Activated CD8-positive, alpha-beta memory T cell treated with anti-CD3 and anti-CD28 coated beads for 4 hours (primary cell): ENCODE data around the gene TIE1.

Experiments
- DNase-seq, 2 donors: peaks; one replicate each; pipeline ENCODE4 v3.0.0-alpha.2; 2020; ENCODE audit warnings: low read depth in 2 of 2

TIE1 gene

DNA sequence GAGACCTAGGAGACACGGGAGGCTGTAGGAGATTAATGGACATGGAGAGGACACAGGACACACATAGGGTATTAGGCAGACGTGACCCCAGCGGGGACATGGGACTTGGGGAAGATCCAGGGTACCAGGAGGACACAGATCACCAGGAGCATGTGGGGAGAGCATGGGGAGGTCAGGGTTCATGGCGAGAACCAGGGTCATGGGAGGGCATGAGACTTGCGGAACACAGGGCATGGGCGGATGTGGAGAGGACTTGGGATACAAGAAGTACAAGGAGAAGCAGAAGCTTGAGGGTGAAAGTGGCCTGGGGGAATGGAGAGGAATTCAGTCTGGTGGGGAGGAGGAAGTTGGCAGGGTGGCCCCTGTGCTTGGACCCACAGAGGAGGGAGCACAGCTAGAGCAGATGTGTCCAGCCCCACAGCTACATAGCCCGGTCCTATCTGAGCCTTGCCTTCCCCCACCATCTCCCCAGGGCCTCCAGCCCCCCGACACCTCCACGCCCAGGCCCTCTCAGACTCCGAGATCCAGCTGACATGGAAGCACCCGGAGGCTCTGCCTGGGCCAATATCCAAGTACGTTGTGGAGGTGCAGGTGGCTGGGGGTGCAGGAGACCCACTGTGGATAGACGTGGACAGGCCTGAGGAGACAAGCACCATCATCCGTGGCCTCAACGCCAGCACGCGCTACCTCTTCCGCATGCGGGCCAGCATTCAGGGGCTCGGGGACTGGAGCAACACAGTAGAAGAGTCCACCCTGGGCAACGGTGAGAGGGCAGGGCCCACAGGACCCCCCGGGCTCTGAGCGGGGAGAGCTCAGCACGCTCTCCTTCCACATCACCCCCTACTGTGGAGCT lies 12.1 kb downstream of the TIE1 start:
- DNase-seq = no peak

DNA sequence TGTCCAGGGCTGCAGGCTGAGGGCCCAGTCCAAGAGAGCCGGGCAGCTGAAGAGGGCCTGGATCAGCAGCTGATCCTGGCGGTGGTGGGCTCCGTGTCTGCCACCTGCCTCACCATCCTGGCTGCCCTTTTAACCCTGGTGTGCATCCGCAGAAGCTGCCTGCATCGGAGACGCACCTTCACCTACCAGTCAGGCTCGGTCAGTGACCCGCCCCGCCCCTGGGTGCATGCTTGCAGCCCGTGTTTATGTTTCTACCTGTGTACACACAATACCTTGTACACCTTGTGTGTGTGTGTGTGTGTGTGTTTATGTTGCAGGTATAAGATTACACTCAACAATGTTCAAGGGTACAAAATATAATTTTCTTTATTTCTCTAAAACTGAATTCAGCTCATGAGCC lies 13.0 kb downstream of the TIE1 start:
- no peak for DNase-seq

DNA sequence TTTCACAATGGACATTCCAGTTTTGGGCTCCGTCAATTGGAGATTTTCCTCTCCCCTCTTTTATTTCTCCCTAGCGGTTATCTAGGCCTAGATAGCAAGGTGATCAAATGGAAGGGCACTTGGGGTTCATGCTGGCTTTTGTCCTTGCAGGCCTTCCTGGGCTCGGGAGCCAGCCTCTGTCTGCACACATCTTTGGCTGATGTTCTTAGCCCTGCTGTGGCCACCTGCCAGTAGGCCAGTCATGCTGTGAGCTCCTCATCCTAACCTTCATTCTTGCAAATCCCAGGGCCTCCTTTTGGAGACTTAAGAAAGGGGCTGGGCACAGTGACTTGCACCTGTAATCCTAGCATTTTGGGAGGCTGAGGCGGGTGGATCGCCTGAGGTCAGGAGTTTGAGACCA lies 13.5 kb downstream of the TIE1 start:
- no peak for DNase-seq

DNA sequence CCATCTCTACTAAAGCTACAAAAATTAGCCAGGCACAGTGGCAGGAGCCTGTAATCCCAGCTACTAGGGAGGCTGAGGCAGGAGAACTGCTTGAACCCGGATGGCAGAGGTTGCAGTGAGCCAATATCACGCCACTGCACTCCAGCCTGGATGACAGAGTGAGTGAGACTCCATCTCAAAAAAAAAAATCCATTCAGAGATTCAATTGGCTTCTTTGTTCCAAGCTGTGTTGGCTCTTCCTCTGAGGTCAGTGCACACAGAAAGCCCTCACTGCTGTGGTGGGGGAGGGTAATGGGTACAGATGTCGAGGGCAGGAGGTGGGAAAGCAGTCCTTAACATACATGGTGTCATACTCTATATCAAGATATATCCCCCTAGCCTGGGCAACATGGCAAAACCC lies 14.7 kb downstream of the TIE1 start:
- DNase-seq = no peak

DNA sequence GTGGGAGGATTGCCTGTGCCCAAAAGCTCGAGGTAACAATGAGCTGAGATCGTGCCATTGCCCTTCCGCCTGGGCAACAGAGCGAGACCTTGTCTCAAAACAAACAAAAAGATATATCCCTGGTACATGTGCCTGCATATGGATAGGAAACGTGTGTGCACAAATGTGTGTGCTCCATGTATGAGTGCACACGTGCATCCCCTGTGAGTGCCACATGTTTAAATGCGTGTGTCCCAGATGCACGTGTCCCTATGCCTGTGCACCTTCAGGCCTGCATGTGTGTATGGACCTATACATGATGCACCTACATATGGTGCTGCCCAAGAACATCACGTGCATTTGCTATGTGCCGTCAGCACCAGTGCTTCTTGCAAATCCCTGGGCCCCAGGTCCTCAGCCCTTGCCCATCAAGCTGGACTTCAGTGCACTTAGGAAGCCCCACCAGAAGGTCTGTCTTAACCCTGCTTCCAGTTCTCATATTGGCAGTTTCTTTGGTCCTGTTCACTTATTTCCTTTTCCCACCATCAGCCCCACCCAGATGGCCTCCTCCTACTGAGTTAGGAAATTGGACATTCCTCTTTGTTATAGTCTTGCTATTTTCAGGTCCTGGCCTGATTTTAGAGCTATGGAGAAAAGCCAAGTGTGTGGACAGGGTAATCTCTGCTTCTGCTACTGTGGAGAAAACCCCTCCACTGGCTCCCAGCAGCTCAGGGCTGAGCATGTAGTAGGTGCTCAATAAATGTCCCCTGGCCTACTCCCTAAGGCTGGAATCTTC lies 15.4 kb downstream of the TIE1 start:
- no peak for DNase-seq

DNA sequence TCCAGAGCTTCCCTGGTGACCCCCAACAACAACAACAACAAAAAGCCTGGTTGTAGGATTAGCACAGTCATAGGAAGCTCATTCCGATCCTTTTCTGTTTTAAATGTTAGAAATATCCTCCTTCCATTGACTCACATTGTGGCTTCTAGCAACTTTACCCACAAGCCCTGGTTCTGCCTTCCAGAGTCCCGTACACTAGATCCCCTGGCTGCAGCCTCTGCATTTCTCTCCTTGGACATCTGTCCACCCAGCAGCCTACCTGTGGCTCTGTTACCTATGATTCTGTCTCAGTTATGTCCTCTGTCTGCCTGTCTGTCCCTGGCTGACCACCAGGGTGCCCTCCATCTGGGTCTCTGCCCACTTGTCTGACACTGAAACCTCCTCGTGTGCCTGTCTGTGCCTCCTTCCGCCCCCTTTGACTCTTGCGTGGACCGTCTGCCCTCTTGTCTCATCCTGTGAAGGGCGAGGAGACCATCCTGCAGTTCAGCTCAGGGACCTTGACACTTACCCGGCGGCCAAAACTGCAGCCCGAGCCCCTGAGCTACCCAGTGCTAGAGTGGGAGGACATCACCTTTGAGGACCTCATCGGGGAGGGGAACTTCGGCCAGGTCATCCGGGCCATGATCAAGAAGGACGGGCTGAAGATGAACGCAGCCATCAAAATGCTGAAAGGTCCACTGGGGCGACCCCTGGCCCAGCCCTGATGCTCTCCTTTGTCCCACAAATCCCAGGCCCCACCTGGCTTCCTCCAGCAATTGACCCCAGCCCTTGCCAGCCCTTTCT lies 16.1 kb downstream of the TIE1 start:
- no peak for DNase-seq

DNA sequence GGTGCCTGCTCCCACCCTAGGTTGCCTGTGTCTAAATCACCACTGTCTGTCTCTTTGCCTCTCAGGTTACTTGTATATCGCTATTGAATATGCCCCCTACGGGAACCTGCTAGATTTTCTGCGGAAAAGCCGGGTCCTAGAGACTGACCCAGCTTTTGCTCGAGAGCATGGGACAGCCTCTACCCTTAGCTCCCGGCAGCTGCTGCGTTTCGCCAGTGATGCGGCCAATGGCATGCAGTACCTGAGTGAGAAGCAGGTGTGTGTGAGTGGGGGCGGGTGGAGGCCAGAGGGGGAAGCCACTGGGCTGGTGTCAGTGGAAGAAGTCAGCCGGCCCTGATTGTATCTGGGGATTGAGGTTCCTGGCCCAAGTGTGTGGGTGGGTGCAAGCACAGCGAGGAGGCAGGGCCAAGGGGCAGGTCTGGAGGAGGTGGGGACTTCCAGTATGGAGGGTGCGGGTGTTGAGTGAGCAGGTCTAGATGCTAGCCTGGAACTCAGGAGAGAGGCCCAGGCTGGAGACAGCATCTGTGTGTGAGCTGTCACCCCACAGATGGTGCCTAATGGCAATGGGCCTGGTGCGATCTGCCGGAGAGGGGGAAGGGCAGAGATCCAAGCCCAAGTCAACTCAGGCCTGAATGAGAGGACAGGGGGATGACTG lies 17.2 kb downstream of the TIE1 start:
- DNase-seq = no peak

DNA sequence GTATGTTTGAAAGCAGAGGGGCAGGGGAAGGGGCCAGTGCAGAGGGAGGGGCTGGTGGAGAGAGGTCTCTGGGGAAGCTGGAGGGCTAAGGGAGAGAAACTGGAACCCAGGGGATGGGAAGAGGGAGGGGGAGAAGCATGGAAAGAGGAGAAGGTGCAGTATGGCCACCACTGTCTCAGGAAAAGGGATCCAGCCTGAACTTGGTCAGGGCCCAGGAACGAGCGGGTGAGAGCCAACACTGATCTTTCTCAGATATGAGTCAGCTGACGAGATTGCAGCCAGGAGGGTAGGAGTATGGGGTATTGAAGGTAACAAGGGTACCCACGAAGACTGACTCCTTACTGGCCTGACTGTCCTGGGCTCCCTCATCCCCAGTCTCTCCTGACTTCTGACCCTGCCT lies 18.0 kb downstream of the TIE1 start:
- DNase-seq = no peak

DNA sequence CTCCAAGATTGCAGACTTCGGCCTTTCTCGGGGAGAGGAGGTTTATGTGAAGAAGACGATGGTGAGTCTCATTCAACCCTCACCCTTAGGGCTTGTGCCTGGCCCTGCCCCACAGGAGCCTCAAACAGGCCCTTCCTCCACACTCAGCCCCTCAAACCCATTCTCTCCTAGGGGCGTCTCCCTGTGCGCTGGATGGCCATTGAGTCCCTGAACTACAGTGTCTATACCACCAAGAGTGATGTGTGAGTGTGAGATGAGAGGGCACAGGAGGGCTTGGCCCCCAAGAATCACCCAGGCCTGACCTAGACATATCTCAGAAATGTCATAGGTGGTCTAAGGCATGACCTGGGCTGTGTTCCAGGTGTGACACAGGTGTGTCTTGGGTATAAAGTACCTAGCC lies 18.5 kb downstream of the TIE1 start:
- no peak for DNase-seq

DNA sequence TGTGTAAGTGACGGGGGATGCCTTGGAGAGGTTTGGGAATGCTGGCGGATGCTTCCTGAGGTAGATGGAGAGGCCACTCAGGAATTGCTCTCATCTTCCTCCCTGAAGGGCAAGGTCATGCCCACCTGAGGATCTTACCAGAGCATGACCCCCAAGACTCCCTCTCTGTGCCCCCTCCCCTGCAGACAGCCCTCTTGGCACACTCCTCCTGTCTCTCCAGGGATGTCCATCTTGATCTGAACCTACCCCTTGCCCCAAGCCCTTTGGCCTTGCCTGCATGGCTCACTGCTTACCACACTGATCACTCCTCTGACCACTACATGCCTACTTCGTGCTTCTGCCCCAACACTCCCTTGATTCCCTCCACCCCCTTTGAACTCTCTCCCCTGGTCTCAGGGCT lies 19.0 kb downstream of the TIE1 start:
- no peak for DNase-seq

DNA sequence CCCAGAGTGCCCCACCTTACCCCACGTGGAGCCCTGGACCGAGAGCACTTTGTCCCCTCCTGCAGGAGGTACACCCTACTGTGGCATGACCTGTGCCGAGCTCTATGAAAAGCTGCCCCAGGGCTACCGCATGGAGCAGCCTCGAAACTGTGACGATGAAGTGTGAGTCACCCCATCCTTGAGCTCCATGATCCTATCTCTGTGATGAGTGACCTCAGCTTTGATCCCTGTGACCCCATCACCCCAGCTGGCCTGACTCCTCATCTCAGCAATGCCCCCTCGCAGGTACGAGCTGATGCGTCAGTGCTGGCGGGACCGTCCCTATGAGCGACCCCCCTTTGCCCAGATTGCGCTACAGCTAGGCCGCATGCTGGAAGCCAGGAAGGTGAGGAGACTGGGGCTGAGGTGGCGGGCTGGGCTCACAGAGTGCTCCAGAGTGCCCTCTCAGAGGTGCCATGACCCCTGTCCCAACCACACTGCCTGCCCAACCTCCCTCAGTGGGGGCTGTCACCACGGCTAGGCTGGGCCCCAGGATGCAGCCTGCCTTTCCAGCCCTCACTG lies 20.6 kb downstream of the TIE1 start:
- no peak for DNase-seq

DNA sequence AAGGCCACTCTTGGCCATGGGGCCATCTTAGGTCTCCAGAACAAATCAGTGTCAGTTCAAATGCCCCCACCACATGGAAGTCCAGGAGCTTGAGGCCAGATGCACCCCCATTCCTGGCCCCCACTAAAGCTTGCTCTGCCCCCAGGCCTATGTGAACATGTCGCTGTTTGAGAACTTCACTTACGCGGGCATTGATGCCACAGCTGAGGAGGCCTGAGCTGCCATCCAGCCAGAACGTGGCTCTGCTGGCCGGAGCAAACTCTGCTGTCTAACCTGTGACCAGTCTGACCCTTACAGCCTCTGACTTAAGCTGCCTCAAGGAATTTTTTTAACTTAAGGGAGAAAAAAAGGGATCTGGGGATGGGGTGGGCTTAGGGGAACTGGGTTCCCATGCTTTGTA lies 21.7 kb downstream of the TIE1 start:
- DNase-seq = no peak

DNA sequence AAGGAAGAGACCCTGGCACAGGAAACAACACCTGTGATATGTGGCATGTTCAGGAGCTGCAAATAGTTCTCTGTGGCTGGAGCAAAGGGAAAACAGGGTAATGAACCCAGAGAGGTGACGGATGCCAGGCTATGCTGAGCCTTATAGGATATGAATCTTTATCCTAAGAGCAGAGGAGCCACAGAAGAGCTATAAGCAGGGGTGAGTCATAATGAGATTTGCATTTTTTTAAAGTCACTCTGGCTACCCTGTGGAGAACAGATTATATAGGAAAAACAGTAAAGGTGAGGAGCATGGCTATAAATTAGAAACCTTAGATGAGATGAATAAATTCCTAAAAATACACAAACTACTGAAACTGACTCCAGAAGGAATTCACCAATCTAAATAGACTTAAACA lies 24.0 kb downstream of the TIE1 start:
- DNase-seq = no peak

DNA sequence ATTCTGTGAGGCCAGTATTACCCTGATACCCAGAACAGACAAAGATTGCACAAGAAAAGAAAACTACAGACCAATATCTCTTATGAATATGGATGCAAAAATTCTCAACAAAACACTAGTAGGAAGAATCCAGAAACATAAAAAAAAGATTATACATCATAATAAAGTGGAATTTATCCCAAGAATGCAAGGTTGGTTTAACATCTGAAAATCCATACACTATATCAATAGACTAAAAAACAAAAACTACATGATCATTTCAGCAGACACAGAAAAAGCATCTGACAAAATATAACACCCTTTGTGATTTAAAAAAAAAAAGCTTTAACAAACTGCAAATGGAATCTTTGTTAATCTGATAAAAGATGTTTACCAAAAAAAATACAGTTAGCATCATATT lies 24.6 kb downstream of the TIE1 start:
- DNase-seq = no peak

DNA sequence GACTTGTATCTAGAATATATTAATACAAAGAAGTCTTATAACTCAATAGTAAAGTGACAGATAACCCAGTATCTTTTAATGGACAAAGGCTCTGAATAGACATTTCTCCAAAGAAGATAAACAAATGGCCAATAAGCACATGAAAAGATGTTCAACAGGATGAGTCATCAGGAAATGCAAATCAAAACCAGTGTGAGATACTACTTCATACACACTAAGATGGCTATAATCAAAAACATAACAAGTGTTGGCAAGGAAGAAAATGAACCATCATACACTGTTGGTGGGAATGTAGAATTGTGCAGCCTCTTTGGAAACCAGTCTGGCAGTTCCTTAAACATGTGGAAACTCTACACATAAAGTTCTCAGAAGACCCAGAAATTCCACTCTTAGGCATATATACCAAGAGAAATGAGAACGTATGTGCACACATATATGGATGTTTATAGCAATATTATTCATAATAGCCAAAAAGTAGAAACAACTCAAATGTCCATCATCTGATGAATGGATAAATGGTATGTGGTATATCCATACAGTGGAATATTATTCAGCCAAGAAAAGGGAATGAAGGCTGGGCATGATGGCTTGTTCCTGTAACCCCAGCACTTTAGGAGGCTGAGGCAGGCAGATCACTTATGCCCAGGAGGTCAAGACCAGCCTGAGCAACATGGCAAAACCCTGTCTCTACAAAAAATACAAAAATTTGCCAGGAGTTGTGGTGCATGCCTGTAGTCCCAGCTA lies 26.9 kb downstream of the TIE1 start:
- DNase-seq = no peak

DNA sequence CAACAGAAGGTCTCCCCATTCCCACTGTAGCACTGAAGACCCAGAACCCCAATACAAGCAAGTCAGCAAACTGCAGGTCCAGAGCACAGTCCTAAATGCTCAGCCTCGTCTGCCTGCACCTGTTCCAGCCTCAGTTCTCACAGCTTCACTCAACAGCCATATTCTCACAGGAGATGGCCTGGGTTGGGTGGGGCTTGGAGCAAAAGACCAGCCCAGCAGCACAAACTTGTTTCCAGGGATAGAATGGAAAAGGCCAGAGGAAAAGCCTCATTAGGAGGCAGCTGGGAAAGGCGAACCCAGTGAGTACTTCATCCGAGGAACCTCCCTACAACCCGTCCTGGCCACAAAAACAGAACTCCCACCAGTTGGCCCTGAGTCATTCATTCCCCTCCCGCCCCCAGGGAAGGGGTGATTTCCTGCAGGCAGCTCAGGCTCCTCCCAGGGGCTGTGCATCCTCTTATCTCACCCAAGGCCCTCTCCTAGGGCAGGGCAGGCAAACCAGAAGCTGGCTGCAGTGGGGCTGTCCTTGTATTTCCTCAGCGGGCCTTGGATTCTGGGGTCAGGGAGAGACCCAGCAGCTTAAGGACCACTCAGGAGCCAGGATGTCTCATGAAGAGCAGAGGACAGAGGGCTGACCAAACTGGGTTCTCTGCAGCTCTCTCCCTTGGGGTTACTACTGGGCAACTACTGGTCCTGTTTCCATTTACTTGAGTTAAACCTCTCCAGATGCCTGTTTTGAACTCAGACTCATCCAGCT lies 29.4 kb downstream of the TIE1 start:
- peak in 1 of 2 donors; percentile 10 for DNase-seq

DNA sequence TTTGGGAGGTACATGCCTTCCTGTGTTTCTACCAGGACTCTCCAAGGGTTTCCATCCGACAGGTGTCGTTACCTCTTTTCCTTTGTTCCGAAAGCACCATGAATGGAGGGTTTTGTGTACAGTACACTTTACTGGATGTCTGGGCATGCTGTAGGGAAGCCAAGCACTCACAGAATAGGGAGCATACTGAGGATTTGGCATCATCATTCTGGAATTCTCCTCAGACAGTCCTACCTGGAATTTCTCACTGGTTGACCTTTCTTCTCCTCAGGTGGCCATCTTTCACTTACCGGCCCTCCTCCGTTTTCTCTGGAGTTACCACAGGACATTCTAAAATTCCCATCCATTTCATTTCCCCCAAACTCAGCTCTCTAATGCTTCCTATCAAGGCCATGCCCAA lies 30.9 kb downstream of the TIE1 start:
- DNase-seq = no peak

DNA sequence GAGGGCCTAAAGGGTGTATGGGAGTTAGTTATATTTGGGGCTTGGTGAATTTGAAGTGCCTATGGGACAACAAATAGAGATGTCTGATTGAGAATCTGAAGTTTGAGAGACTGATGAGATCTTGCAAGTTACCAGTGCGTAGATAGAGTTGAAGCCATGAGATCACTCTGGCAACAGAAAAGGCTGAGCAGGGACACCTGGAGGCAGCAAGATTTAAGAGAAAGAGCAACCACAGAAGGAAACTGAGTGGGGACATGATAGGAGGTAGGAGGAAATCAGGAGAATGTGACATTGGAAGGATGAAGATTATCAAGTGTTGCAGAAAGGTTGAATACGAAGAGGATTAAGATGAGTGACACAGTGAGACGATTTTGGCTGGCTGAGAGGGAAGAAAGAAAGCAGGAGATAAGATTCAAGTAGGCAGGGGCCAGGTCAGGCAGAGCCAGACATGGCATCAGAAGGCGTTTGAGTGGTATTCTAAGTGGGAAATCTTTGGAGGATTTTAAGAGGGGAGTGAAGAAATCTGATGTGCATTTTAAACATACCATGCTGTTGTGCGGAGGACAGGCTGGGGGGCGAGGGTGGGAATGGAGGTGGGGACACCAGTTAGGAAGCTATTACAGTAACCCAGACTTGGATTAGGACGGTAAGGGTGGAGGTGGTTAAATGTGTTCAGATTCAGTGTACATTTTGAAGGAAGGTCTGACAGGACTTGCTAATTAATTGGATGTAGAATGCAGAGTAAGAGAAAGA lies 33.8 kb downstream of the TIE1 start:
- no peak for DNase-seq

DNA sequence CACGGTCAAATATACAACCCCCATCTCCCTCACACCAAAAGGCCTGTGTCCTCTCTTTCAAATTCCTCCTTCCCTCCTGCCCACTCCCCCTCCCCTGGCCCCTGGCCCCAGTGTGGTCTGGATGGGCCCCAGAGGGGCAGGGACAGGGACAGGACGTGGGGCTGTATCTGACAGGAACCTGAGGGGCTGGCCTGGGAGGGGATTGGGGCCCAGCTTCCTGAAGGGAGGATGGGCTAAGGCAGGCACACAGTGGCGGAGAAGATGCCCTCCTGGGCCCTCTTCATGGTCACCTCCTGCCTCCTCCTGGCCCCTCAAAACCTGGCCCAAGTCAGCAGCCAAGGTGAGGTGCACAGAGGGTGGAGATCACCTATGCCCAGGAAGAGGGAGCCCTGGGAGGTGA lies 36.8 kb downstream of the TIE1 start, which contains the start of gene MPL:
Gene MPL (plus strand): TSS at position 231 of the 400 bp plus-strand sequence. CDS start 31 bp downstream, at position 262.
- DNase-seq = no peak
